HCT116 (cell line): ENCODE data around the gene OR7G3. TPM values are rescaled to one million over a fixed set of nuclear protein-coding genes. Genes with fewer than 3 reads are reported as not detected.

Experiments used
- ATAC-seq: fragments of 200-7000 bp; cut with Tn5 transposase; 2 replicates; pipeline ENCODE4 v1.9.1; 2020; ENCODE audit warnings: mild to moderate bottlenecking, moderate library complexity
- BruUV-seq: library from RNA; stranded (reverse); fragments of 400-500 nt; replicated peaks from 2 replicates; lab custom pipeline; 2021; lab: Mats Ljungman, UMichigan
- CTCF ChIA-PET: fragments of 300-600 bp; sonication (Branson Sonifier 250); formaldehyde crosslinking; loops from one replicate; lab custom pipeline; 2021; ENCODE audit warnings: antibody characterized with exemption; lab: Charles Lee
- POLR2A ChIA-PET: fragments of 300-600, 350-600 bp; sonication (Branson Sonifier 250); formaldehyde crosslinking; loops from one replicate; lab custom pipeline; 2021; ENCODE audit warnings: antibody characterized with exemption; lab: Charles Lee
- RAD21 ChIA-PET, 2 experiments: fragments of 300-600 bp; sonication (Branson Sonifier 250); formaldehyde crosslinking; loops; one replicate each; lab custom pipeline; 2023; ENCODE audit warnings: low total read pairs in 2 of 2; ENCODE audit not compliant: uncharacterized antibody in 2 of 2, unreplicated experiment in 2 of 2, low non-redundant PET in 1 of 2; lab: Charles Lee
- DNase-seq: peaks from one replicate; pipeline ENCODE4 v3.0.0-alpha.2; 2010; ENCODE audit warnings: low read depth, low spot score
- H2AFZ ChIP-seq: fragments of 200-600 bp; shearing (Covaris generic), sonication (generic); 2 replicates; pipeline ENCODE4 v1.6.1; 2017; ENCODE audit warnings: low read depth, mixed run types, mixed read lengths, antibody characterized with exemption, low read length; ENCODE audit not compliant: poor library complexity, severe bottlenecking
- H3K27ac ChIP-seq: 2 replicates; pipeline ENCODE4 v1.5.1; 2012; ENCODE audit warnings: low read depth, low read length
- H3K27me3 ChIP-seq: fragments of 200-600 bp; sonication (generic); 2 replicates; pipeline ENCODE4 v1.6.1; 2016; ENCODE audit warnings: mixed run types, low read length, mixed read lengths; ENCODE audit not compliant: insufficient read depth
- H3K36me3 ChIP-seq, 2 experiments: fragments of 200-500 bp in 1 of 2; fragments of 200-600 bp in 1 of 2; sonication (Bioruptor generic) in 1 of 2; sonication (generic) in 1 of 2; 2 replicates each; pipeline versions ENCODE4 v1.5.1 to v1.6.1; 2014 to 2016; ENCODE audit warnings: low read length in 2 of 2, inconsistent platforms in 1 of 2, mixed read lengths in 1 of 2, mixed run types in 1 of 2; ENCODE audit not compliant: insufficient read depth in 2 of 2, control insufficient read depth in 1 of 2
- H3K4me1 ChIP-seq, 2 experiments: fragments of 200-600 bp in 1 of 2; sonication (generic) in 1 of 2; 2 replicates each; pipeline versions ENCODE4 v1.5.1 to v1.6.1; 2012 to 2017; ENCODE audit warnings: low read length in 2 of 2, inconsistent platforms in 1 of 2, mild to moderate bottlenecking in 1 of 2, mixed read lengths in 1 of 2, mixed run types in 1 of 2, moderate library complexity in 1 of 2; ENCODE audit not compliant: insufficient read depth in 2 of 2, control insufficient read depth in 1 of 2
- H3K4me2 ChIP-seq: fragments of 200-600 bp; sonication (generic); 2 replicates; pipeline ENCODE4 v1.6.1; 2017; ENCODE audit warnings: mixed run types, low read length, mixed read lengths
- H3K4me3 ChIP-seq, 2 experiments: fragments of 200-600 bp in 1 of 2; sonication (generic) in 1 of 2; replicated peaks in 1 of 2; 2 replicates each; pipeline ENCODE4 v1.5.1; 2011 to 2016; ENCODE audit warnings: low read length in 2 of 2, control low read depth in 1 of 2, low read depth in 1 of 2, mild to moderate bottlenecking in 1 of 2, mixed read lengths in 1 of 2, mixed run types in 1 of 2
- H3K79me2 ChIP-seq: fragments of 200-600 bp; sonication (generic); 2 replicates; pipeline ENCODE4 v1.6.1; 2017; ENCODE audit warnings: mild to moderate bottlenecking, mixed run types, low read length, moderate library complexity, mixed read lengths; ENCODE audit not compliant: insufficient read depth
- H3K9ac ChIP-seq: fragments of 200-600 bp; sonication (generic); 2 replicates; pipeline ENCODE4 v1.6.1; 2016; ENCODE audit warnings: low read length, mixed read lengths
- H3K9me2 ChIP-seq: fragments of 200-600 bp; sonication (generic), shearing (Covaris generic); 2 replicates; pipeline ENCODE4 v1.6.1; 2017; ENCODE audit warnings: mixed run types, mild to moderate bottlenecking, moderate library complexity; ENCODE audit not compliant: insufficient read depth
- H3K9me3 ChIP-seq, 2 experiments: fragments of 200-500 bp in 1 of 2; fragments of 200-600 bp in 1 of 2; sonication (Bioruptor generic) in 1 of 2; sonication (generic) in 1 of 2; 2 replicates each; pipeline ENCODE4 v1.6.1; 2014 to 2017; ENCODE audit warnings: low read length in 2 of 2, mixed read lengths in 2 of 2, inconsistent platforms in 1 of 2, low read depth in 1 of 2, mild to moderate bottlenecking in 1 of 2, mixed run types in 1 of 2, moderate library complexity in 1 of 2; ENCODE audit not compliant: control insufficient read depth in 1 of 2, insufficient read depth in 1 of 2
- H4K20me1 ChIP-seq: fragments of 200-600 bp; sonication (generic), shearing (Covaris generic); 2 replicates; pipeline ENCODE4 v1.6.1; 2017; ENCODE audit warnings: mixed run types, mild to moderate bottlenecking, moderate library complexity; ENCODE audit not compliant: insufficient read depth
- CBX3 ChIP-seq: IDR thresholded peaks from 2 replicates; pipeline ENCODE4 v1.6.1; 2012; ENCODE audit warnings: low read depth
- EGR1 ChIP-seq: IDR thresholded peaks from 2 replicates; pipeline ENCODE4 v1.6.1; 2012; ENCODE audit warnings: low read depth
- EZH2 ChIP-seq: fragments of 200-600 bp; sonication (generic); IDR thresholded peaks from 2 replicates; pipeline ENCODE4 v1.6.1; 2017; ENCODE audit warnings: antibody characterized with exemption, mixed run types
- EZH2phosphoT487 ChIP-seq: fragments of 200-600 bp; IDR thresholded peaks from 2 replicates; pipeline ENCODE4 v1.6.1; 2018; ENCODE audit warnings: antibody characterized with exemption, borderline replicate concordance
- FOSL1 ChIP-seq: IDR thresholded peaks from 2 replicates; pipeline ENCODE4 v1.6.1; 2012; ENCODE audit warnings: low read depth
- JUND ChIP-seq: IDR thresholded peaks from 2 replicates; pipeline ENCODE4 v1.6.1; 2012
- POLR2A ChIP-seq: IDR thresholded peaks from 2 replicates; pipeline ENCODE4 v1.7.0; 2011; ENCODE audit warnings: borderline replicate concordance; ENCODE audit not compliant: insufficient read depth, insufficient read length; ENCODE audit errors: extremely low read depth
- POLR2AphosphoS5 ChIP-seq: IDR thresholded peaks from 2 replicates; pipeline ENCODE4 v1.6.1; 2011; ENCODE audit warnings: mild to moderate bottlenecking, low read depth, low read length, moderate library complexity
- SIN3A ChIP-seq: IDR thresholded peaks from 2 replicates; pipeline ENCODE4 v1.6.1; 2012; ENCODE audit warnings: low read depth
- SP1 ChIP-seq: IDR thresholded peaks from 2 replicates; pipeline ENCODE4 v1.6.1; 2012; ENCODE audit warnings: low read depth
- SRF ChIP-seq: IDR thresholded peaks from 2 replicates; pipeline ENCODE4 v1.6.1; 2012; ENCODE audit warnings: low read depth
- TCF7L2 ChIP-seq: IDR thresholded peaks from 2 replicates; pipeline ENCODE4 v1.7.0; 2011; ENCODE audit warnings: borderline replicate concordance, inconsistent platforms; ENCODE audit not compliant: insufficient read depth, insufficient read length; ENCODE audit errors: extremely low read depth
- YY1 ChIP-seq: IDR thresholded peaks from 2 replicates; pipeline ENCODE4 v1.6.1; 2011; ENCODE audit warnings: low read length, low read depth, moderate library complexity, mild to moderate bottlenecking; ENCODE audit not compliant: insufficient replicate concordance; ENCODE audit errors: extremely low read depth
- intact Hi-C: fragments of 100-400 bp; cut with micrococcal nuclease; formaldehyde crosslinking; loops from 2 replicates; pipeline ENCODE4 v1.10.0; 2022
- total RNA-seq: library from RNA; stranded (reverse); gene quantifications from one replicate; pipeline ENCODE4 v1.2.1, GENCODE V29; 2021; ENCODE audit not compliant: unreplicated experiment
- TF ChIP-seq, protein P1 (sequence below), 3 experiments: fragments of 200-600 bp in 1 of 3; sonication (generic) in 1 of 3; IDR thresholded peaks in 2 of 3; conservative IDR thresholded peaks in 1 of 3; 2 replicates each; pipeline ENCODE4 v1.5.1; 2012 to 2017; ENCODE audit warnings: low read depth in 2 of 3, low read length in 2 of 3, antibody characterized with exemption in 1 of 3, borderline replicate concordance in 1 of 3, control low read depth in 1 of 3, mild to moderate bottlenecking in 1 of 3, mixed read lengths in 1 of 3, mixed run types in 1 of 3, moderate library complexity in 1 of 3; ENCODE audit not compliant: insufficient read depth in 1 of 3
- TF ChIP-seq, protein P2 (sequence below): IDR thresholded peaks from 2 replicates; pipeline ENCODE4 v1.6.1; 2012
- TF ChIP-seq, protein P3 (sequence below): IDR thresholded peaks from 2 replicates; pipeline ENCODE4 v1.6.1; 2011; ENCODE audit warnings: mild to moderate bottlenecking, low read length, moderate library complexity; ENCODE audit not compliant: insufficient replicate concordance; ENCODE audit errors: extremely low read depth
- TF ChIP-seq, protein P4 (sequence below): IDR thresholded peaks from 2 replicates; pipeline ENCODE4 v1.6.1; 2012; ENCODE audit warnings: low read depth
- TF ChIP-seq, protein P5 (sequence below): IDR thresholded peaks from 2 replicates; pipeline ENCODE4 v1.6.1; 2012

OR7G3 gene
- total RNA-seq, 1 experiment from 2014 or later = not detected

DNA sequence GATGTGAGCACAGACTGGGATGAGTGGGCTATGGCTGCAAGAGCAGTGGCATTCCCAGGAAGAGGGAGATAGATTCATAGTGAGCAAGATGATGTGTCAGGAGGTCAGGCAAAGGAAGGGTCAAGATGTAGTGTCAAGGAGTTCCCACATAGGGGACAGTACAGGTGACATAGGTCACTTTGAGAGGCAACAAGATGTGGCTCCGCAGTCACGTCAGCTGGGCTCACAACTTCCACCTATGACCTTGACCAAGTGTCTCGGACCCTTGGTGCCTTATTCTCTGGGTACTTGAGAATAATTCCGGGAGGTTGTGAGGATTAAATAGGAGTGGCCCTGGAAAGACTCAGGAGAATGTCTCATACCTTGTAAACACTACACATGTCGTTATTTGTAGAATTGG lies 23.9 kb upstream of the OR7G3 start:
- H3K4me1 ChIP-seq = peaks cover 0 to 6% of the 10 kb centered on the region in 2 experiments; a peak in 1 of 4 replicates
- ATAC-seq = no peak
- TF ChIP-seq SP1 (no peak), POLR2AphosphoS5 (no peak), FOSL1 (no peak), EGR1 (no peak), POLR2A (no peak), EZH2 (no peak), CBX3 (no peak), EZH2phosphoT487 (no peak), JUND (no peak), TCF7L2 (no peak), YY1 (no peak), SIN3A (no peak), SRF (no peak)
- TF ChIP-seq, protein P1, sequence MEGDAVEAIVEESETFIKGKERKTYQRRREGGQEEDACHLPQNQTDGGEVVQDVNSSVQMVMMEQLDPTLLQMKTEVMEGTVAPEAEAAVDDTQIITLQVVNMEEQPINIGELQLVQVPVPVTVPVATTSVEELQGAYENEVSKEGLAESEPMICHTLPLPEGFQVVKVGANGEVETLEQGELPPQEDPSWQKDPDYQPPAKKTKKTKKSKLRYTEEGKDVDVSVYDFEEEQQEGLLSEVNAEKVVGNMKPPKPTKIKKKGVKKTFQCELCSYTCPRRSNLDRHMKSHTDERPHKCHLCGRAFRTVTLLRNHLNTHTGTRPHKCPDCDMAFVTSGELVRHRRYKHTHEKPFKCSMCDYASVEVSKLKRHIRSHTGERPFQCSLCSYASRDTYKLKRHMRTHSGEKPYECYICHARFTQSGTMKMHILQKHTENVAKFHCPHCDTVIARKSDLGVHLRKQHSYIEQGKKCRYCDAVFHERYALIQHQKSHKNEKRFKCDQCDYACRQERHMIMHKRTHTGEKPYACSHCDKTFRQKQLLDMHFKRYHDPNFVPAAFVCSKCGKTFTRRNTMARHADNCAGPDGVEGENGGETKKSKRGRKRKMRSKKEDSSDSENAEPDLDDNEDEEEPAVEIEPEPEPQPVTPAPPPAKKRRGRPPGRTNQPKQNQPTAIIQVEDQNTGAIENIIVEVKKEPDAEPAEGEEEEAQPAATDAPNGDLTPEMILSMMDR (IDR thresholded peaks at IDR 0.05 in 2 of 3, conservative IDR thresholded peaks at IDR 0.05 in 1 of 3; ENCODE audit: borderline replicate concordance in 1 of 3, insufficient read depth in 1 of 3, low read depth in 2 of 3, low read length in 2 of 3) = no peak
- TF ChIP-seq, protein P2, sequence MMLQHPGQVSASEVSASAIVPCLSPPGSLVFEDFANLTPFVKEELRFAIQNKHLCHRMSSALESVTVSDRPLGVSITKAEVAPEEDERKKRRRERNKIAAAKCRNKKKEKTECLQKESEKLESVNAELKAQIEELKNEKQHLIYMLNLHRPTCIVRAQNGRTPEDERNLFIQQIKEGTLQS = no peak
- TF ChIP-seq, protein P3, sequence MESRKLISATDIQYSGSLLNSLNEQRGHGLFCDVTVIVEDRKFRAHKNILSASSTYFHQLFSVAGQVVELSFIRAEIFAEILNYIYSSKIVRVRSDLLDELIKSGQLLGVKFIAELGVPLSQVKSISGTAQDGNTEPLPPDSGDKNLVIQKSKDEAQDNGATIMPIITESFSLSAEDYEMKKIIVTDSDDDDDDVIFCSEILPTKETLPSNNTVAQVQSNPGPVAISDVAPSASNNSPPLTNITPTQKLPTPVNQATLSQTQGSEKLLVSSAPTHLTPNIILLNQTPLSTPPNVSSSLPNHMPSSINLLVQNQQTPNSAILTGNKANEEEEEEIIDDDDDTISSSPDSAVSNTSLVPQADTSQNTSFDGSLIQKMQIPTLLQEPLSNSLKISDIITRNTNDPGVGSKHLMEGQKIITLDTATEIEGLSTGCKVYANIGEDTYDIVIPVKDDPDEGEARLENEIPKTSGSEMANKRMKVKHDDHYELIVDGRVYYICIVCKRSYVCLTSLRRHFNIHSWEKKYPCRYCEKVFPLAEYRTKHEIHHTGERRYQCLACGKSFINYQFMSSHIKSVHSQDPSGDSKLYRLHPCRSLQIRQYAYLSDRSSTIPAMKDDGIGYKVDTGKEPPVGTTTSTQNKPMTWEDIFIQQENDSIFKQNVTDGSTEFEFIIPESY = no peak
- TF ChIP-seq, protein P4, sequence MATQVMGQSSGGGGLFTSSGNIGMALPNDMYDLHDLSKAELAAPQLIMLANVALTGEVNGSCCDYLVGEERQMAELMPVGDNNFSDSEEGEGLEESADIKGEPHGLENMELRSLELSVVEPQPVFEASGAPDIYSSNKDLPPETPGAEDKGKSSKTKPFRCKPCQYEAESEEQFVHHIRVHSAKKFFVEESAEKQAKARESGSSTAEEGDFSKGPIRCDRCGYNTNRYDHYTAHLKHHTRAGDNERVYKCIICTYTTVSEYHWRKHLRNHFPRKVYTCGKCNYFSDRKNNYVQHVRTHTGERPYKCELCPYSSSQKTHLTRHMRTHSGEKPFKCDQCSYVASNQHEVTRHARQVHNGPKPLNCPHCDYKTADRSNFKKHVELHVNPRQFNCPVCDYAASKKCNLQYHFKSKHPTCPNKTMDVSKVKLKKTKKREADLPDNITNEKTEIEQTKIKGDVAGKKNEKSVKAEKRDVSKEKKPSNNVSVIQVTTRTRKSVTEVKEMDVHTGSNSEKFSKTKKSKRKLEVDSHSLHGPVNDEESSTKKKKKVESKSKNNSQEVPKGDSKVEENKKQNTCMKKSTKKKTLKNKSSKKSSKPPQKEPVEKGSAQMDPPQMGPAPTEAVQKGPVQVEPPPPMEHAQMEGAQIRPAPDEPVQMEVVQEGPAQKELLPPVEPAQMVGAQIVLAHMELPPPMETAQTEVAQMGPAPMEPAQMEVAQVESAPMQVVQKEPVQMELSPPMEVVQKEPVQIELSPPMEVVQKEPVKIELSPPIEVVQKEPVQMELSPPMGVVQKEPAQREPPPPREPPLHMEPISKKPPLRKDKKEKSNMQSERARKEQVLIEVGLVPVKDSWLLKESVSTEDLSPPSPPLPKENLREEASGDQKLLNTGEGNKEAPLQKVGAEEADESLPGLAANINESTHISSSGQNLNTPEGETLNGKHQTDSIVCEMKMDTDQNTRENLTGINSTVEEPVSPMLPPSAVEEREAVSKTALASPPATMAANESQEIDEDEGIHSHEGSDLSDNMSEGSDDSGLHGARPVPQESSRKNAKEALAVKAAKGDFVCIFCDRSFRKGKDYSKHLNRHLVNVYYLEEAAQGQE = no peak
- TF ChIP-seq, protein P5, sequence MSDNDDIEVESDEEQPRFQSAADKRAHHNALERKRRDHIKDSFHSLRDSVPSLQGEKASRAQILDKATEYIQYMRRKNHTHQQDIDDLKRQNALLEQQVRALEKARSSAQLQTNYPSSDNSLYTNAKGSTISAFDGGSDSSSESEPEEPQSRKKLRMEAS = no peak
- TF ChIP-seq, all 23 proteins: peak for 0
- Histone ChIP-seq H4K20me1 (no peaks in the 10 kb centered on the region), H3K36me3 (peaks cover 0 to 55% of the 10 kb centered on the region in 2 experiments; a peak in 3 of 4 replicates), H3K9me3 (peaks cover 44 to 57% of the 10 kb centered on the region in 2 experiments; a peak in 3 of 4 replicates), H3K9me2 (no peaks in the 10 kb centered on the region), H3K79me2 (peaks cover 100% of the 10 kb centered on the region), H3K4me2 (no peak overlapping the region), H3K4me3 (no peak overlapping the region), H2AFZ (no peak overlapping the region), H3K27ac (no peak overlapping the region), H3K9ac (no peak overlapping the region), H3K27me3 (no peaks in the 10 kb centered on the region)
- DNase-seq = no peak
- ChIA-PET RAD21 (no interaction called here), POLR2A (no interaction called here), CTCF (no interaction called here)
- BruUV-seq = no TSS peak
- intact Hi-C loops = no loop called here
